Common myeloid progenitor, CD34-positive (primary cell): ENCODE data around the gene NFATC3.

ENCODE experiments used
- CTCF ChIA-PET: fragments of 350-600 bp; sonication (Branson Sonifier 250); formaldehyde crosslinking; loops from one replicate; lab custom pipeline; 2021; ENCODE audit warnings: antibody characterized with exemption; lab: Charles Lee
- POLR2A ChIA-PET: fragments of 350-600 bp; sonication (Branson Sonifier 250); formaldehyde crosslinking; loops from one replicate; lab custom pipeline; 2021; ENCODE audit warnings: antibody characterized with exemption; lab: Charles Lee
- DNase-seq, 3 donors: peaks; one replicate each; pipeline versions ENCODE4 v3.0.0 to v3.0.0-alpha.2; 2013
- H3K27ac ChIP-seq, 2 experiments: 1 replicate in 1 of 2; 2 replicates in 1 of 2; pipeline ENCODE4 v1.7.0; 2013; ENCODE audit warnings: inconsistent platforms in 2 of 2, low read length in 2 of 2, mild to moderate bottlenecking in 2 of 2, low read depth in 1 of 2, moderate library complexity in 1 of 2; ENCODE audit not compliant: severe bottlenecking in 2 of 2, insufficient read depth in 1 of 2, poor library complexity in 1 of 2
- H3K27me3 ChIP-seq, 5 experiments: replicated peaks in 2 of 5; 1 replicate in 3 of 5; 2 replicates in 2 of 5; pipeline versions ENCODE4 v1.6.1 to v1.7.0; 2013; ENCODE audit warnings: low read length in 4 of 5, mild to moderate bottlenecking in 2 of 5, moderate library complexity in 2 of 5, inconsistent platforms in 1 of 5; ENCODE audit not compliant: insufficient read depth in 5 of 5, control insufficient read depth in 4 of 5
- H3K36me3 ChIP-seq, 4 experiments: 1 replicate in 2 of 4; 2 replicates in 2 of 4; pipeline versions ENCODE4 v1.6.1 to v1.7.0; 2013; ENCODE audit warnings: low read length in 3 of 4, control low read depth in 1 of 4, mild to moderate bottlenecking in 1 of 4; ENCODE audit not compliant: control insufficient read depth in 4 of 4, insufficient read depth in 4 of 4
- H3K4me1 ChIP-seq, 4 experiments: 1 replicate in 3 of 4; 2 replicates in 1 of 4; pipeline versions ENCODE4 v1.6.1 to v1.7.1; 2013; ENCODE audit warnings: low read length in 3 of 4, mild to moderate bottlenecking in 3 of 4, control low read depth in 1 of 4, inconsistent platforms in 1 of 4, moderate library complexity in 1 of 4; ENCODE audit not compliant: control insufficient read depth in 4 of 4, insufficient read depth in 4 of 4; ENCODE audit errors: control extremely low read depth in 1 of 4
- H3K4me3 ChIP-seq, 7 experiments: 1 replicate in 4 of 7; 2 replicates in 3 of 7; pipeline versions ENCODE4 v1.5.1 to v1.7.0; 2013; ENCODE audit warnings: mild to moderate bottlenecking in 7 of 7, low read length in 6 of 7, moderate library complexity in 6 of 7, inconsistent platforms in 2 of 7, low read depth in 2 of 7, control low read depth in 1 of 7; ENCODE audit not compliant: insufficient read depth in 4 of 7, control insufficient read depth in 1 of 7; ENCODE audit errors: extremely low read depth in 1 of 7
- H3K9me3 ChIP-seq, 5 experiments: 1 replicate in 4 of 5; 2 replicates in 1 of 5; pipeline versions ENCODE4 v1.6.1 to v1.7.1; 2013; ENCODE audit warnings: low read length in 4 of 5, mild to moderate bottlenecking in 2 of 5, inconsistent platforms in 1 of 5, low read depth in 1 of 5, moderate library complexity in 1 of 5; ENCODE audit not compliant: control insufficient read depth in 4 of 5, insufficient read depth in 2 of 5; ENCODE audit errors: control extremely low read depth in 1 of 5
- WGBS: methylation state at CpG from one replicate; pipeline ENCODE4 v1.1.5; 2013; ENCODE audit not compliant: insufficient coverage; 5-methylcytosine and 5-hydroxymethylcytosine counted together

The NFATC3 gene

GRCh38 chr16:68071518-68071901 is 13.7 kb upstream of the NFATC3 start:
- POLR2A ChIA-PET: interaction anchor here (0.6 kb wide), 1 partner anchor 161 kb away, joined by 4 read pairs; no protein-coding TSS in a partner anchor

GRCh38 chr16:68072038-68072695 is 13.0 kb upstream of the NFATC3 start:
- no peaks in the 10 kb centered on the region for H3K9me3 ChIP-seq
- H3K27me3 ChIP-seq: no peaks in the 10 kb centered on the region
- peaks cover 4 to 60% (median 38%) of the 10 kb centered on the region in 4 experiments for H3K4me1 ChIP-seq
- CTCF ChIA-PET: interaction anchor here (0.9 to 6.7 kb wide), 6 partner anchors 9 to 130 kb away, joined by 3 to 51 read pairs (median 4); partner anchors contain the start of genes DDX28, DUS2 and NFATC3
- POLR2A ChIA-PET: interaction anchor here (0.6 kb wide), 1 partner anchor 161 kb away, joined by 4 read pairs; no protein-coding TSS in a partner anchor
- WGBS: 100% methylated on average over 2 of the region's 9 CpGs
- no peak overlapping the region for H3K27ac ChIP-seq
- DNase-seq: no peak
- H3K36me3 ChIP-seq: peaks cover 5 to 60% (median 41%) of the 10 kb centered on the region in 4 experiments
- no peak overlapping the region for H3K4me3 ChIP-seq

More at GRCh38 chr16:68071518-68071901, 13.7 kb upstream of the NFATC3 start:
- peaks cover 5 to 59% (median 42%) of the 10 kb centered on the region in 4 experiments for H3K36me3 ChIP-seq
- H3K27ac ChIP-seq: no peak overlapping the region
- H3K4me1 ChIP-seq: peaks cover 4 to 58% (median 37%) of the 10 kb centered on the region in 4 experiments
- CTCF ChIA-PET: interaction anchor here (1.2 to 6.7 kb wide), 3 partner anchors 8 to 50 kb away, joined by 4 to 51 read pairs (median 34); partner anchors contain the start of gene NFATC3
- no peak for DNase-seq
- no peak overlapping the region for H3K4me3 ChIP-seq
- WGBS: no CpG with 5 or more reads among the region's 1 CpG
- H3K27me3 ChIP-seq: no peaks in the 10 kb centered on the region
- H3K9me3 ChIP-seq: no peaks in the 10 kb centered on the region

GRCh38 chr16:68073902-68074760 is 11.0 kb upstream of the NFATC3 start:
- 91% methylated on average over 7 of the region's 9 CpGs for WGBS
- no peak for DNase-seq
- ChIA-PET POLR2A (no interaction called here), CTCF (interaction anchor here (0.6 to 6.7 kb wide), 7 partner anchors 10 to 401 kb away, joined by 3 to 51 read pairs (median 4); partner anchors contain the start of gene NFATC3)
- H3K36me3 ChIP-seq: peaks cover 7 to 73% (median 44%) of the 10 kb centered on the region in 4 experiments
- H3K27me3 ChIP-seq: no peaks in the 10 kb centered on the region
- no peak overlapping the region for H3K27ac ChIP-seq
- peak overlapping the region in 2 of 7 experiments; percentile 23 to 46 for H3K4me3 ChIP-seq
- no peaks in the 10 kb centered on the region for H3K9me3 ChIP-seq
- H3K4me1 ChIP-seq: peaks cover 6 to 78% (median 51%) of the 10 kb centered on the region in 4 experiments

- POLR2A ChIA-PET: interaction anchor here (0.7 kb wide), 1 partner anchor 10 kb away, joined by 3 read pairs; the partner anchor contains the start of gene NFATC3
- no peak overlapping the region for H3K27ac ChIP-seq
- peak; percentile 63 to 93 (median 93) for DNase-seq
- peaks cover 9 to 78% (median 53%) of the 10 kb centered on the region in 4 experiments for H3K4me1 ChIP-seq
- no peaks in the 10 kb centered on the region for H3K9me3 ChIP-seq
- CTCF ChIA-PET: interaction anchor here (0.9 to 6.7 kb wide), 6 partner anchors 9 to 402 kb away, joined by 3 to 51 read pairs (median 4); partner anchors contain the start of gene NFATC3
- WGBS: 63% methylated on average over 4 of the region's 6 CpGs
- no peaks in the 10 kb centered on the region for H3K27me3 ChIP-seq
- peaks cover 7 to 72% (median 41%) of the 10 kb centered on the region in 4 experiments for H3K36me3 ChIP-seq
- H3K4me3 ChIP-seq: peak overlapping the region in 2 of 7 experiments; percentile 6 to 46
These were observed 10.2 kb upstream of the NFATC3 start for GRCh38 chr16:68074850-68075555.

- peaks cover 7 to 67% (median 35%) of the 10 kb centered on the region in 4 experiments for H3K36me3 ChIP-seq
- WGBS: no CpG with 5 or more reads among the region's 3 CpGs
- H3K9me3 ChIP-seq: no peaks in the 10 kb centered on the region
- no peak overlapping the region for H3K27ac ChIP-seq
- H3K27me3 ChIP-seq: no peaks in the 10 kb centered on the region
- POLR2A ChIA-PET: no interaction called here
- CTCF ChIA-PET: interaction anchor here (0.9 to 6.7 kb wide), 6 partner anchors 8 to 152 kb away, joined by 3 to 51 read pairs (median 3); partner anchors contain the start of genes DPEP3 and NFATC3
- no peak overlapping the region for H3K4me3 ChIP-seq
- H3K4me1 ChIP-seq: peaks cover 9 to 78% (median 57%) of the 10 kb centered on the region in 4 experiments
- no peak for DNase-seq
These were observed 9.2 kb upstream of the NFATC3 start for GRCh38 chr16:68075980-68076379.

GRCh38 chr16:68076560-68076959 is 8.6 kb upstream of the NFATC3 start:
- no peak for DNase-seq
- POLR2A ChIA-PET: no interaction called here
- 65% methylated on average over 2 of the region's 3 CpGs for WGBS
- H3K36me3 ChIP-seq: peaks cover 7 to 61% (median 30%) of the 10 kb centered on the region in 4 experiments
- H3K4me1 ChIP-seq: peaks cover 9 to 83% (median 62%) of the 10 kb centered on the region in 4 experiments
- CTCF ChIA-PET: interaction anchor here (1.0 to 6.7 kb wide), 5 partner anchors 7 to 130 kb away, joined by 3 to 51 read pairs (median 3); partner anchors contain the start of genes DPEP3 and NFATC3
- H3K4me3 ChIP-seq: no peak overlapping the region
- H3K27me3 ChIP-seq: no peaks in the 10 kb centered on the region
- no peaks in the 10 kb centered on the region for H3K9me3 ChIP-seq
- H3K27ac ChIP-seq: no peak overlapping the region
